Measurements from ENCODE around the gene MXI1. TPM values are rescaled to one million over a fixed set of nuclear protein-coding genes. Genes with fewer than 3 reads are reported as not detected.

MXI1 gene
- total and polyA plus RNA-seq, 4 donors: 9.6 to 52.0 (median 14.2) TPM

- Histone ChIP-seq H3K4me3 (ENCODE audit: low read depth in 1 of 3, low read length in 3 of 3) (peak overlapping the region; percentile 12 to 54 (median 46)), H3K36me3 (ENCODE audit: control insufficient read depth in 4 of 4, insufficient read depth in 3 of 4, low read depth in 1 of 4, low read length in 3 of 4) (no peaks in the 10 kb centered on the region), H3K4me1 (ENCODE audit: control insufficient read depth in 4 of 4, insufficient read depth in 4 of 4, low read length in 3 of 4) (peaks cover 0 to 33% (median 18%) of the 10 kb centered on the region in 4 donors), H3K9me3 (ENCODE audit: control insufficient read depth in 4 of 4, low read length in 3 of 4) (no peaks in the 10 kb centered on the region), H3K9ac (ENCODE audit: low read depth in 1 of 2, low read length in 2 of 2) (no peak overlapping the region), H3K27ac (ENCODE audit: low read depth in 1 of 2, low read length in 2 of 2) (peak overlapping the region; percentile 26 to 91), H3K27me3 (ENCODE audit: control insufficient read depth in 4 of 4, insufficient read depth in 4 of 4, low read length in 3 of 4) (no peaks in the 10 kb centered on the region)
- WGBS: 7% methylated on average over 10 of the region's 10 CpGs
- no peak for TF ChIP-seq JUND (IDR thresholded peaks at IDR 0.05)
- no peak for TF ChIP-seq EGR1 (IDR thresholded peaks at IDR 0.05; ENCODE audit: low read depth in 2 of 2)
- TF ChIP-seq REST (IDR thresholded peaks at IDR 0.05): no peak
- TF ChIP-seq YY1 (IDR thresholded peaks at IDR 0.05): no peak
- TF ChIP-seq RXRA (IDR thresholded peaks at IDR 0.05): no peak
- TF ChIP-seq HNF4G (IDR thresholded peaks at IDR 0.05): no peak
- TF ChIP-seq CTCF (IDR thresholded peaks at IDR 0.05; ENCODE audit: low read depth, low read length, missing input control): no peak
- no peak for TF ChIP-seq HNF4A (conservative IDR thresholded peaks at IDR 0.05)
- TF ChIP-seq RAD21 (IDR thresholded peaks at IDR 0.05): no peak
- no peak for TF ChIP-seq SP1 (IDR thresholded peaks at IDR 0.05)
- TF ChIP-seq ZBTB33 (IDR thresholded peaks at IDR 0.05): no peak
- no peak for TF ChIP-seq MAX (IDR thresholded peaks at IDR 0.05)
- no peak for TF ChIP-seq FOXA1 (IDR thresholded peaks at IDR 0.05)
- DNase-seq (ENCODE audit: low spot score): no peak
Observed at GRCh38 chr10:110211465-110211843, 4.0 kb downstream of the MXI1 start.

- peaks cover 0 to 28% (median 13%) of the 10 kb centered on the region in 4 donors for H3K4me1 ChIP-seq (ENCODE audit: control insufficient read depth in 4 of 4, insufficient read depth in 4 of 4, low read length in 3 of 4)
- H3K27ac ChIP-seq (ENCODE audit: low read depth in 1 of 2, low read length in 2 of 2): no peak overlapping the region
- no peak overlapping the region for H3K4me3 ChIP-seq (ENCODE audit: low read depth in 1 of 3, low read length in 3 of 3)
- H3K27me3 ChIP-seq (ENCODE audit: control insufficient read depth in 4 of 4, insufficient read depth in 4 of 4, low read length in 3 of 4): no peaks in the 10 kb centered on the region
- TF ChIP-seq NR2F2 (IDR thresholded peaks at IDR 0.05): no peak
- TF ChIP-seq JUND (IDR thresholded peaks at IDR 0.05): no peak
- TF ChIP-seq CTCF (IDR thresholded peaks at IDR 0.05; ENCODE audit: low read depth, low read length, missing input control): no peak
- no peak for TF ChIP-seq ATF3 (IDR thresholded peaks at IDR 0.05)
- no peak for TF ChIP-seq YY1 (IDR thresholded peaks at IDR 0.05)
- TF ChIP-seq FOXA1 (IDR thresholded peaks at IDR 0.05): no peak
- TF ChIP-seq GABPA (IDR thresholded peaks at IDR 0.05 in 1 of 2, conservative IDR thresholded peaks at IDR 0.05 in 1 of 2): no peak
- TF ChIP-seq TAF1 (conservative IDR thresholded peaks at IDR 0.05): no peak
- TF ChIP-seq EGR1 (IDR thresholded peaks at IDR 0.05; ENCODE audit: low read depth in 2 of 2): no peak
- H3K9me3 ChIP-seq (ENCODE audit: control insufficient read depth in 4 of 4, low read length in 3 of 4): no peaks in the 10 kb centered on the region
- H3K9ac ChIP-seq (ENCODE audit: low read depth in 1 of 2, low read length in 2 of 2): no peak overlapping the region
- DNase-seq (ENCODE audit: low spot score): no peak
- 78% methylated on average over 5 of the region's 5 CpGs for WGBS
- no peaks in the 10 kb centered on the region for H3K36me3 ChIP-seq (ENCODE audit: control insufficient read depth in 4 of 4, insufficient read depth in 3 of 4, low read depth in 1 of 4, low read length in 3 of 4)
Observed at GRCh38 chr10:110212119-110213006, 5.0 kb downstream of the MXI1 start.
